ENCODE measurements around the gene B9D1. TPM values are rescaled to one million over a fixed set of nuclear protein-coding genes. Genes with fewer than 3 reads are reported as not detected.

B9D1 gene
- polyA plus RNA-seq, 3 donors, result 1.0 TPM; not detected in 2

GRCh38 chr17:19329839-19330238 is 32.7 kb downstream of the B9D1 start:
- H3K4me3 ChIP-seq (replicated peaks in 1 of 3; ENCODE audit: low read depth in 2 of 3, low read length in 3 of 3), result no peak overlapping the region
- Mint-ChIP-seq H3K27me3 (ENCODE audit: low read depth in 3 of 3) (peaks cover 34 to 65% (median 46%) of the 10 kb centered on the region in 3 donors), H3K9me3 (peaks cover 3 to 22% (median 16%) of the 10 kb centered on the region in 7 donors), H3K4me1 (no peaks in the 10 kb centered on the region), H3K27ac (peak overlapping the region in 1 of 7 donors; percentile 54), H3K4me3 (peak overlapping the region in 1 of 2 donors; percentile 43), H3K36me3 (peaks cover 0 to 2% of the 10 kb centered on the region in 2 donors)
- 100% methylated on average over 1 of the region's 2 CpGs for WGBS (ENCODE audit: insufficient coverage)
- no peaks in the 10 kb centered on the region for H3K4me1 ChIP-seq (ENCODE audit: control insufficient read depth in 1 of 2, insufficient read depth in 2 of 2, low read length in 2 of 2)
- TF ChIP-seq, protein P1, sequence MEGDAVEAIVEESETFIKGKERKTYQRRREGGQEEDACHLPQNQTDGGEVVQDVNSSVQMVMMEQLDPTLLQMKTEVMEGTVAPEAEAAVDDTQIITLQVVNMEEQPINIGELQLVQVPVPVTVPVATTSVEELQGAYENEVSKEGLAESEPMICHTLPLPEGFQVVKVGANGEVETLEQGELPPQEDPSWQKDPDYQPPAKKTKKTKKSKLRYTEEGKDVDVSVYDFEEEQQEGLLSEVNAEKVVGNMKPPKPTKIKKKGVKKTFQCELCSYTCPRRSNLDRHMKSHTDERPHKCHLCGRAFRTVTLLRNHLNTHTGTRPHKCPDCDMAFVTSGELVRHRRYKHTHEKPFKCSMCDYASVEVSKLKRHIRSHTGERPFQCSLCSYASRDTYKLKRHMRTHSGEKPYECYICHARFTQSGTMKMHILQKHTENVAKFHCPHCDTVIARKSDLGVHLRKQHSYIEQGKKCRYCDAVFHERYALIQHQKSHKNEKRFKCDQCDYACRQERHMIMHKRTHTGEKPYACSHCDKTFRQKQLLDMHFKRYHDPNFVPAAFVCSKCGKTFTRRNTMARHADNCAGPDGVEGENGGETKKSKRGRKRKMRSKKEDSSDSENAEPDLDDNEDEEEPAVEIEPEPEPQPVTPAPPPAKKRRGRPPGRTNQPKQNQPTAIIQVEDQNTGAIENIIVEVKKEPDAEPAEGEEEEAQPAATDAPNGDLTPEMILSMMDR (IDR thresholded peaks at IDR 0.05), result no peak
- peaks cover 3 to 47% of the 10 kb centered on the region in 2 donors for H3K27me3 ChIP-seq (ENCODE audit: control insufficient read depth in 2 of 2, insufficient read depth in 2 of 2, low read length in 2 of 2)
- no peaks in the 10 kb centered on the region for H4K20me1 ChIP-seq (ENCODE audit: insufficient read depth, low read length)
- intact Hi-C loops (cut with micrococcal nuclease), result no loop called here
- H3K4me2 ChIP-seq (replicated peaks; ENCODE audit: extremely low read depth, low read length, poor library complexity, severe bottlenecking), result no peak overlapping the region
- no peak overlapping the region for H2AFZ ChIP-seq (ENCODE audit: insufficient read depth, low read depth, low read length, poor library complexity, severe bottlenecking)
- H3K27ac ChIP-seq (ENCODE audit: low read depth in 1 of 2, low read length in 2 of 2), result no peak overlapping the region
- H3K9ac ChIP-seq (ENCODE audit: insufficient read depth, low read length, poor library complexity, severe bottlenecking), result no peak overlapping the region
- no peaks in the 10 kb centered on the region for H3K36me3 ChIP-seq (replicated peaks in 1 of 2; ENCODE audit: control insufficient read depth in 1 of 2, insufficient read depth in 2 of 2, low read length in 2 of 2)
- no peaks in the 10 kb centered on the region for H3K79me2 ChIP-seq (ENCODE audit: insufficient read depth, low read length)
- DNase-seq, result no peak
- peaks cover 4 to 13% of the 10 kb centered on the region in 2 donors for H3K9me3 ChIP-seq (replicated peaks in 1 of 2; ENCODE audit: control insufficient read depth in 1 of 2, insufficient read depth in 1 of 2, low read length in 2 of 2)

GRCh38 chr17:19329136-19329535 is 33.4 kb downstream of the B9D1 start:
- intact Hi-C loops (cut with micrococcal nuclease), result no loop called here
- no peak overlapping the region for H3K27ac ChIP-seq (ENCODE audit: low read depth in 1 of 2, low read length in 2 of 2)
- H3K9me3 ChIP-seq (replicated peaks in 1 of 2; ENCODE audit: control insufficient read depth in 1 of 2, insufficient read depth in 1 of 2, low read length in 2 of 2), result peaks cover 4 to 13% of the 10 kb centered on the region in 2 donors
- no peaks in the 10 kb centered on the region for H3K4me1 ChIP-seq (ENCODE audit: control insufficient read depth in 1 of 2, insufficient read depth in 2 of 2, low read length in 2 of 2)
- Mint-ChIP-seq H3K27ac (no peak overlapping the region), H3K9me3 (peaks cover 3 to 26% (median 17%) of the 10 kb centered on the region in 7 donors), H3K4me3 (peak overlapping the region in 1 of 2 donors; percentile 46), H3K27me3 (ENCODE audit: low read depth in 3 of 3) (peaks cover 34 to 68% (median 53%) of the 10 kb centered on the region in 3 donors), H3K36me3 (peaks cover 0 to 2% of the 10 kb centered on the region in 2 donors), H3K4me1 (no peaks in the 10 kb centered on the region)
- no peaks in the 10 kb centered on the region for H4K20me1 ChIP-seq (ENCODE audit: insufficient read depth, low read length)
- no peak for DNase-seq
- TF ChIP-seq, protein P1 (IDR thresholded peaks at IDR 0.05), result no peak
- no peak overlapping the region for H2AFZ ChIP-seq (ENCODE audit: insufficient read depth, low read depth, low read length, poor library complexity, severe bottlenecking)
- no peak overlapping the region for H3K9ac ChIP-seq (ENCODE audit: insufficient read depth, low read length, poor library complexity, severe bottlenecking)
- H3K79me2 ChIP-seq (ENCODE audit: insufficient read depth, low read length), result no peaks in the 10 kb centered on the region
- H3K4me3 ChIP-seq (replicated peaks in 1 of 3; ENCODE audit: low read depth in 2 of 3, low read length in 3 of 3), result no peak overlapping the region
- H3K36me3 ChIP-seq (replicated peaks in 1 of 2; ENCODE audit: control insufficient read depth in 1 of 2, insufficient read depth in 2 of 2, low read length in 2 of 2), result no peaks in the 10 kb centered on the region
- no peak overlapping the region for H3K4me2 ChIP-seq (replicated peaks; ENCODE audit: extremely low read depth, low read length, poor library complexity, severe bottlenecking)
- H3K27me3 ChIP-seq (ENCODE audit: control insufficient read depth in 2 of 2, insufficient read depth in 2 of 2, low read length in 2 of 2), result peaks cover 3 to 52% of the 10 kb centered on the region in 2 donors
- 94% methylated on average over 2 of the region's 2 CpGs for WGBS (ENCODE audit: insufficient coverage)
